OCI-LY1 (cell line): ENCODE results near the gene KANSL3.

Experiments used
- CTCF ChIP-seq: fragments of 200-600 bp; sonication (generic), shearing (Covaris generic); IDR thresholded peaks from 2 replicates; pipeline ENCODE4 v1.5.1; 2017; ENCODE audit warnings: mild to moderate bottlenecking, antibody characterized with exemption, low read length, moderate library complexity, mixed read lengths
- EZH2 ChIP-seq: fragments of 200-600 bp; sonication (generic), shearing (Covaris generic); IDR thresholded peaks from 2 replicates; pipeline ENCODE4 v1.8.0; 2017; ENCODE audit warnings: borderline replicate concordance, mixed run types, mild to moderate bottlenecking, antibody characterized with exemption, low read length, moderate library complexity, mixed read lengths

- TF ChIP-seq CTCF (no peak), EZH2 (no peak)
These were observed 87.1 kb downstream of the KANSL3 start for GRCh38 chr2:96550787-96551604.
